ENCODE data around the gene UBE2H. TPM values are rescaled to one million over a fixed set of nuclear protein-coding genes. Genes with fewer than 3 reads are reported as not detected.
"Not testable (repeated sequence)": the region's sequence is repeated elsewhere in the genome, so short reads cannot be mapped to it uniquely, and the experiment has no call there.

Gene UBE2H
- total RNA-seq, 4 donors from 2014 or later, result 82.7 to 162 (median 103) TPM

- in situ Hi-C loops (cut with MboI; ENCODE audit: low sequenced_read_pairs in 4 of 4), result loop anchor here in 1 of 4 donors (25.0 kb wide), 1 partner anchor 96 kb away; no protein-coding TSS in a partner anchor
- intact Hi-C loops (cut with DNase I; ENCODE audit: low total_unique reads), result no loop called here
- ATAC-seq, result peak; percentile 37 to 61
These were observed 111.3 kb downstream of the UBE2H start for GRCh38 chr7:129841465-129841864.

DNA sequence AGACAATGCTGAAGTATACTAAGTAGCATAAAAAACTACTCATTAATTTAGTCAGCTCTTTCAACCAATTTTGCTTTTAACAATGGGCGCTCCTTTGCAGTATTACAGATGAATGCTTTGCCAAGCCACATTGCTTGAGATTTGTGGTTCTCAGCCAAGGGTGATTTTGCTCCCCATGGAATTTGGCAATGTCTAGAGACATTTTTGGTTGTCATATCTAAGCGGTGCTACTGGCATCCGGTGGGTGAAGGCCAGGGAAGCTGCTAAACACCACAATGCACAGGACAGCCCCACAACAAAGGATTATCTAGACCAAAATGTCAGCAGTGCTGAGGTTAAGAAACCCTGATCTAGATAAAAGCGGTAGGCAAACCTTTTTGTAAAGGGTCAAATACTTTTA lies 112.0 kb downstream of the UBE2H start:
- DNase-seq (no peak), ATAC-seq (no peak)
- Histone ChIP-seq H3K27me3 (no peaks in the 10 kb centered on the region), H3K4me3 (no peak overlapping the region), H3K9me3 (no peaks in the 10 kb centered on the region), H3K27ac (peak overlapping the region; percentile 38 to 65 (median 50)), H3K4me1 (peaks cover 47 to 52% of the 10 kb centered on the region in 2 donors), H3K36me3 (peaks cover 0 to 19% of the 10 kb centered on the region in 2 donors)
- in situ Hi-C loops (cut with MboI; ENCODE audit: low sequenced_read_pairs in 4 of 4), result loop anchor here in 1 of 4 donors (25.0 kb wide), 1 partner anchor 97 kb away; no protein-coding TSS in a partner anchor
- TF ChIP-seq, protein P1, sequence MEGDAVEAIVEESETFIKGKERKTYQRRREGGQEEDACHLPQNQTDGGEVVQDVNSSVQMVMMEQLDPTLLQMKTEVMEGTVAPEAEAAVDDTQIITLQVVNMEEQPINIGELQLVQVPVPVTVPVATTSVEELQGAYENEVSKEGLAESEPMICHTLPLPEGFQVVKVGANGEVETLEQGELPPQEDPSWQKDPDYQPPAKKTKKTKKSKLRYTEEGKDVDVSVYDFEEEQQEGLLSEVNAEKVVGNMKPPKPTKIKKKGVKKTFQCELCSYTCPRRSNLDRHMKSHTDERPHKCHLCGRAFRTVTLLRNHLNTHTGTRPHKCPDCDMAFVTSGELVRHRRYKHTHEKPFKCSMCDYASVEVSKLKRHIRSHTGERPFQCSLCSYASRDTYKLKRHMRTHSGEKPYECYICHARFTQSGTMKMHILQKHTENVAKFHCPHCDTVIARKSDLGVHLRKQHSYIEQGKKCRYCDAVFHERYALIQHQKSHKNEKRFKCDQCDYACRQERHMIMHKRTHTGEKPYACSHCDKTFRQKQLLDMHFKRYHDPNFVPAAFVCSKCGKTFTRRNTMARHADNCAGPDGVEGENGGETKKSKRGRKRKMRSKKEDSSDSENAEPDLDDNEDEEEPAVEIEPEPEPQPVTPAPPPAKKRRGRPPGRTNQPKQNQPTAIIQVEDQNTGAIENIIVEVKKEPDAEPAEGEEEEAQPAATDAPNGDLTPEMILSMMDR (IDR thresholded peaks at IDR 0.05 in 4 of 5, conservative IDR thresholded peaks at IDR 0.05 in 1 of 5), result no peak
- intact Hi-C loops (cut with DNase I; ENCODE audit: low total_unique reads), result no loop called here

More at GRCh38 chr7:129841465-129841864, 111.3 kb downstream of the UBE2H start:
- TF ChIP-seq, protein P1 (IDR thresholded peaks at IDR 0.05 in 4 of 5, conservative IDR thresholded peaks at IDR 0.05 in 1 of 5), result no peak
- no peak for TF ChIP-seq POLR2A (IDR thresholded peaks at IDR 0.05)
- DNase-seq, result no peak
- peaks cover 50 to 59% of the 10 kb centered on the region in 2 donors for H3K4me1 ChIP-seq
- no peaks in the 10 kb centered on the region for H3K9me3 ChIP-seq
- H3K27me3 ChIP-seq, result no peaks in the 10 kb centered on the region
- peak overlapping the region; percentile 38 to 65 (median 50) for H3K27ac ChIP-seq
- peaks cover 0 to 11% of the 10 kb centered on the region in 2 donors for H3K36me3 ChIP-seq
- H3K4me3 ChIP-seq, result no peak overlapping the region

DNA sequence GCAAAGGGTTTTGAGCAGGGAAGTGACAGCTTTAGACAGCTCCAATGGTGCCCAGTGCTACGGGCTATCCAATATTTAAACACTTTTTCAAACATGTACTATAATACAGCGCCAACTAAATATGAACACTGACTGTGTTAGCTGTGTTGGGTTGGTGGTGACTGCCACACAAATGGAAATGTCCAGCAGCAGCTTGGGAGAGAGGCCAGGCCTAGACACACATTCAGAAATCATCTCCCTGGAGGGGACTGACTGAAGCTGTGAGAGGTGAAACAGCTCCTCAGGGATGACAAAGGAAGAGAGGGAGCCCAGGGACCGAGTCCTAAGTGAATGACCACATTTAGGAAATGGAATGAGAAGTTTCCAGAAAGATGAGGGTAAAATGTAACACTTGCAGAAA lies 115.8 kb downstream of the UBE2H start:
- Histone ChIP-seq H3K27ac (no peak overlapping the region), H3K4me1 (peaks cover 17 to 24% of the 10 kb centered on the region in 2 donors), H3K9me3 (no peaks in the 10 kb centered on the region), H3K27me3 (no peaks in the 10 kb centered on the region), H3K4me3 (no peak overlapping the region), H3K36me3 (peaks cover 0 to 42% of the 10 kb centered on the region in 2 donors)
- intact Hi-C loops (cut with DNase I; ENCODE audit: low total_unique reads) (no loop called here), in situ Hi-C loops (cut with MboI; ENCODE audit: low sequenced_read_pairs in 4 of 4) (loop anchor here in 2 of 4 donors (10.0 to 25.0 kb wide), 2 partner anchors 100 to 168 kb away; no protein-coding TSS in a partner anchor)
- DNase-seq (no peak), ATAC-seq (no peak)
- TF ChIP-seq, protein P1 (IDR thresholded peaks at IDR 0.05 in 4 of 5, conservative IDR thresholded peaks at IDR 0.05 in 1 of 5), result no peak
- TF ChIP-seq POLR2A (IDR thresholded peaks at IDR 0.05), result no peak

GRCh38 chr7:129835569-129835968 lies 117.2 kb downstream of the UBE2H start:
- intact Hi-C loops (cut with DNase I; ENCODE audit: low total_unique reads), result no loop called here
- H3K4me3 ChIP-seq, result no peak overlapping the region
- H3K27ac ChIP-seq, result no peak overlapping the region
- in situ Hi-C loops (cut with MboI; ENCODE audit: low sequenced_read_pairs in 4 of 4), result loop anchor here in 2 of 4 donors (10.0 to 25.0 kb wide), 2 partner anchors 102 to 169 kb away; no protein-coding TSS in a partner anchor
- H3K27me3 ChIP-seq, result no peaks in the 10 kb centered on the region
- ATAC-seq (no peak), DNase-seq (no peak)
- H3K9me3 ChIP-seq, result no peaks in the 10 kb centered on the region
- H3K4me1 ChIP-seq, result peaks cover 14 to 23% of the 10 kb centered on the region in 2 donors
- no peak for TF ChIP-seq POLR2A (IDR thresholded peaks at IDR 0.05)
- TF ChIP-seq, protein P1 (IDR thresholded peaks at IDR 0.05 in 4 of 5, conservative IDR thresholded peaks at IDR 0.05 in 1 of 5), result no peak
- H3K36me3 ChIP-seq, result peaks cover 0 to 42% of the 10 kb centered on the region in 2 donors

- ATAC-seq; DNase-seq; intact Hi-C loops (cut with DNase I; ENCODE audit: low total_unique reads); H3K27ac ChIP-seq; H3K9me3 ChIP-seq; H3K27me3 ChIP-seq; H3K4me3 ChIP-seq: not testable (repeated sequence)
- in situ Hi-C loops (cut with MboI; ENCODE audit: low sequenced_read_pairs in 4 of 4), result loop anchor here in 3 of 4 donors (5.0 to 25.0 kb wide), 3 partner anchors 104 to 179 kb away; no protein-coding TSS in a partner anchor
- Histone ChIP-seq H3K4me1 (peaks cover 22 to 26% of the 10 kb centered on the region in 2 donors), H3K36me3 (peaks cover 0 to 42% of the 10 kb centered on the region in 2 donors)
These were observed 119.4 kb downstream of the UBE2H start for GRCh38 chr7:129833353-129833752.
